VCaP (cell line): ENCODE results near the gene RPS19.

Experiments
- H3K27ac ChIP-seq: fragments of 450-650 bp; 2 replicates; pipeline ENCODE4 v1.5.1; 2017
- TF ChIP-seq, protein P1 (sequence below): fragments of 450-650 bp; conservative IDR thresholded peaks from 2 replicates; pipeline ENCODE4 v1.5.1; 2017; ENCODE audit warnings: mild to moderate bottlenecking, moderate library complexity

The RPS19 gene

DNA sequence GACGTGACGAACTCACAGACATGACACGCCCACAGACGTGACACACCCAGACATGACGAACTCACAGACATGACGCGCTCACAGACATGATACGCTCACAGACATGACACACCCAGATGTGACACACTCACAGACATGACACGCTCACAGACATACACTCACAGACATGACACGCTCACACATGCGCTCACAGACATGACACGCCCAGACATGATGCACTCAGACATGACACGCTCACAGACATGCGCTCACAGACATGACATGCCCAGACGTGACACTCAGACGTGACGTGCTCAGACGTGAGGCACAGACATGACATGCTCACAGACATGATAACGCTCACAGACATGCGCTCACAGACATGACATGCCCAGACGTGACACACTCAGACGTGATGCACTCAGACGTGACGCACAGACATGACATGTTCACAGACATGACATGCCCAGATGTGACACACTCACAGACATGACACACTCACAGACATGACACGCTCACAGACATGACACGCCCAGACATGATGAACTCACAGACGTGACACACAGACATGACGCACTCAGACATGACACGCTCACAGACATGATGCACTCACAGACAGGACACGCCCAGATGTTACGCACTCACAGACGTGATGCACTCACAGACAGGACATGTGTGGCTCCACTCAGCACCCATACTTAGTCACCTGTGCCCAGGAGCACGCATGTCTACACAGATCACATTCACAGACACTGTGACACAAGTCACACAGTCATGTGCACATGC, 60.1 kb downstream of the RPS19 start:
- TF ChIP-seq, protein P1, sequence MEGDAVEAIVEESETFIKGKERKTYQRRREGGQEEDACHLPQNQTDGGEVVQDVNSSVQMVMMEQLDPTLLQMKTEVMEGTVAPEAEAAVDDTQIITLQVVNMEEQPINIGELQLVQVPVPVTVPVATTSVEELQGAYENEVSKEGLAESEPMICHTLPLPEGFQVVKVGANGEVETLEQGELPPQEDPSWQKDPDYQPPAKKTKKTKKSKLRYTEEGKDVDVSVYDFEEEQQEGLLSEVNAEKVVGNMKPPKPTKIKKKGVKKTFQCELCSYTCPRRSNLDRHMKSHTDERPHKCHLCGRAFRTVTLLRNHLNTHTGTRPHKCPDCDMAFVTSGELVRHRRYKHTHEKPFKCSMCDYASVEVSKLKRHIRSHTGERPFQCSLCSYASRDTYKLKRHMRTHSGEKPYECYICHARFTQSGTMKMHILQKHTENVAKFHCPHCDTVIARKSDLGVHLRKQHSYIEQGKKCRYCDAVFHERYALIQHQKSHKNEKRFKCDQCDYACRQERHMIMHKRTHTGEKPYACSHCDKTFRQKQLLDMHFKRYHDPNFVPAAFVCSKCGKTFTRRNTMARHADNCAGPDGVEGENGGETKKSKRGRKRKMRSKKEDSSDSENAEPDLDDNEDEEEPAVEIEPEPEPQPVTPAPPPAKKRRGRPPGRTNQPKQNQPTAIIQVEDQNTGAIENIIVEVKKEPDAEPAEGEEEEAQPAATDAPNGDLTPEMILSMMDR: no peak
- H3K27ac ChIP-seq: no peak overlapping the region

DNA sequence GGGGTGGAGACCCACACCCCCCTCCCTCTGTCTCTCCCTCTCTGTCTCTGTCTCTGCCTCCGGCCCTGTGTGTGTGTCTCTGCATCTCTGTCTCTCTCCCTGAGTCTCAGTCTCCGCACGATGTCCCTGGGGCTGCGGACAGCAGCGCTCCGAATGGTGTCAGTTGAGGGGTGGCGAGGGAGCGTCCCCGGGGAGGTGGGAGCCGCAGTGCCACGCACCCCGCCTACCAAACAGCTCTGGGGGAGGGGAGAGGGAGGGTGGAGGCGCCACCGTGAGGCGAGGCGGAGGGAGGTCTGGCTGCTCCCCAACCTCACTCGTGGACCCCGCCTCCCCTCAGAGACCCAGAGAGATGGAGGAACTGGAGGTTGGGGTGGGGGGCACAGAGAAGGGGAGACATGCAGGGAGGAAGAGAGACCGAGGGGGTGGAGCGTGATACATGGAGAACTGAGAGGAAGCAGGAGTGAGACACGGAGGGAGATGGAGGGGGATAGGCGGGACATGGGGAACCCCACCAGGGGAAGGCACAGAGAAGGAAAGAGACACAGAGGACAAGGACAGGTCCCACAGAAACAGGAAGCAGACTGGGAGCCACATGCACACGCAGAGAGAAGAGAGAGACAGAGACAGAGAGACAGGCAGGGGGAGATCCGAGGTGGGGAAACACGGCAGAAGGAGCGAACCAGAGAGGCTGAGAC, 61.0 kb downstream of the RPS19 start:
- TF ChIP-seq, protein P1: no peak
- H3K27ac ChIP-seq: no peak overlapping the region

DNA sequence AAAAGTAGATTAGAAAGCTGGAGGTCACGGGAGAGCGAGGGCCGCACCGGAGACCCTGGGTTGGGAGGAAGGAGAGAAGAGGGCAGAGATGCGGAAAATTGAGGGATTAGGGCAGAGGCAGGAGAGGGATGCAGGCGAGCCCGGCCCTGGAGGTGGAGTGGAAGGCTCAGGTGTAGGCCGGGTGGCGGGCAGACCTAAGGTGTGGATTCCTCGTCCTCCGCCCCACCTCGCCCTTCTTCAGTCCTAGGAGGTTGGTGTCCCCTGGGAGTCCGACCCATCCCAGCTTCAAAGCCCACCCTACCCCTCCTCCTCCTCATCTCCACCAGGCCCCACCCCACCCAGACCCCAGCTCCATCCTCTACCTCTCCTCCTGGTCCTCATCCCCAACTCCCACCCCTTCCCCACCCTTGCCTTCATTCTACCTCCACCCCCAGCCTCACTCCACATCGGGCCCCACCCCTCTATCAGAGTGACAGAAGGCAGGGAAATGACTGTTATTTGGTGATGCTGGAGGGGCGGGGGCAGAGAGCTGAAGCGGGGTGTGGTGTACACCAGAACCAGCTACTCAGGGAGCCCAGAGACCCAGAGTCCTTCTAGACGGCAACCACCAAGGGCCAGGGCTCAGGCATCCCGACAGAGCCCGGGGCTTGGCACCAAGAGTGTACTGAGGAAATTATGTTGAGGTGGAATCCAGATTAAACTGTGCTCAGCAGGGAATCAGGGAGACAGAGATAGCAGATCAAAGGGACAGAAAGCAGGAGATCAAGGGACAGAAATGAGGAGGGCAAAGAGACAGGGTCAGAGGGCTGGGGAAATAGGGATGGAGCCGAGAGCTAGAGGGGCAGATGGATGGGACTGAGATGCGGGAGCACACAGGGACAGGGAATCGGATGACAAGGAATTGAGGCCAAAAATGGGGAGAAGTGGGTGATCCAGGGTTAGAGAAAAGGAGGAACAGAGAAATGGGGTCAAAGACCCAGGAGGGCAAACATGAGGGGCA, 61.8 kb downstream of the RPS19 start:
- H3K27ac ChIP-seq: no peak overlapping the region
- TF ChIP-seq, protein P1: no peak
